Keratinocyte (primary cell): Measurements from ENCODE around the gene NANOS1. TPM values are rescaled to one million over a fixed set of nuclear protein-coding genes. Genes with fewer than 3 reads are reported as not detected.

Source experiments
- DNase-seq: peaks from one replicate; pipeline ENCODE4 v3.0.0-alpha.2; 2011; ENCODE audit warnings: low read depth, missing footprints, low spot score
- FAIRE-seq: peaks from 2 replicates; lab custom pipeline; 2011; peaks lifted over from hg19 to GRCh38; lab: Jason Lieb, UNC
- H2AFZ ChIP-seq: 2 replicates; pipeline ENCODE4 v1.6.0; 2012; ENCODE audit warnings: low read length, control low read depth, inconsistent platforms; ENCODE audit not compliant: control insufficient read depth
- H3K27ac ChIP-seq: 2 replicates; pipeline ENCODE4 v1.5.1; 2011; ENCODE audit warnings: low read length; ENCODE audit not compliant: control insufficient read depth, insufficient read depth
- H3K27me3 ChIP-seq: 3 replicates; pipeline ENCODE4 v1.6.0; 2011; ENCODE audit warnings: low read length; ENCODE audit not compliant: control insufficient read depth, insufficient read depth; ENCODE audit errors: extremely low read depth
- H3K36me3 ChIP-seq, 2 experiments: 2 replicates in 1 of 2; 3 replicates in 1 of 2; pipeline ENCODE4 v1.5.1; 2011; ENCODE audit warnings: low read length in 2 of 2, mild to moderate bottlenecking in 1 of 2; ENCODE audit not compliant: control insufficient read depth in 2 of 2, insufficient read depth in 2 of 2; ENCODE audit errors: extremely low read depth in 1 of 2
- H3K4me1 ChIP-seq: 3 replicates; pipeline ENCODE4 v1.5.1; 2011; ENCODE audit warnings: low read length; ENCODE audit not compliant: control insufficient read depth, insufficient read depth; ENCODE audit errors: extremely low read depth
- H3K4me2 ChIP-seq: 3 replicates; pipeline ENCODE4 v1.6.0; 2011; ENCODE audit warnings: low read depth, low read length; ENCODE audit not compliant: control insufficient read depth, insufficient read depth; ENCODE audit errors: extremely low read depth
- H3K4me3 ChIP-seq, 3 experiments: fragments of 200-600 bp in 1 of 3; sonication (generic) in 1 of 3; 2 replicates in 2 of 3; 3 replicates in 1 of 3; pipeline ENCODE4 v1.5.1; 2011 to 2016; ENCODE audit warnings: low read length in 3 of 3, mild to moderate bottlenecking in 3 of 3, control low read depth in 2 of 3, inconsistent platforms in 1 of 3, low read depth in 1 of 3, mixed read lengths in 1 of 3, mixed run types in 1 of 3, moderate library complexity in 1 of 3; ENCODE audit not compliant: control insufficient read depth in 2 of 3, insufficient read depth in 2 of 3; ENCODE audit errors: extremely low read depth in 1 of 3
- H3K79me2 ChIP-seq: 2 replicates; pipeline ENCODE4 v1.6.0; 2012; ENCODE audit warnings: low read length; ENCODE audit not compliant: control insufficient read depth, insufficient read depth
- H3K9ac ChIP-seq: 3 replicates; pipeline ENCODE4 v1.6.0; 2011; ENCODE audit warnings: low read length; ENCODE audit not compliant: control insufficient read depth, insufficient read depth; ENCODE audit errors: extremely low read depth
- H3K9me1 ChIP-seq: 3 replicates; pipeline ENCODE4 v1.6.0; 2011; ENCODE audit warnings: low read length; ENCODE audit not compliant: control insufficient read depth, insufficient read depth; ENCODE audit errors: extremely low read depth
- H3K9me3 ChIP-seq: 2 replicates; pipeline ENCODE4 v1.5.1; 2012; ENCODE audit warnings: low read depth, low read length; ENCODE audit not compliant: control insufficient read depth
- H4K20me1 ChIP-seq: 3 replicates; pipeline ENCODE4 v1.6.0; 2011; ENCODE audit warnings: low read length; ENCODE audit not compliant: control insufficient read depth, insufficient read depth; ENCODE audit errors: extremely low read depth
- EZH2 ChIP-seq: IDR thresholded peaks from one replicate; pipeline ENCODE4 v1.6.1; 2012; ENCODE audit warnings: inconsistent platforms, mild to moderate bottlenecking, low read length, moderate library complexity
- dilution Hi-C: fragments of 300-500 bp; cut with MboI; formaldehyde crosslinking; loops from one replicate; pipeline ENCODE4 v1.7.0; 2020; ENCODE audit warnings: low sequenced_read_pairs; ENCODE audit not compliant: extremely low pct_ligation_motif_present
- polyA plus RNA-seq, 5 experiments: library from polyadenylated mRNA; depleted of rRNA in 3 of 5; stranded (reverse) in 3 of 5; stranded (forward) in 1 of 5; unstranded in 1 of 5; fragments of >200 nt; gene quantifications; 1 replicate in 1 of 5; 2 replicates in 3 of 5; 3 replicates in 1 of 5; pipeline versions ENCODE4 v1.2.1 to v1.2.3, GENCODE V29; 2011 to 2012; ENCODE audit warnings: missing spikeins in 2 of 5, low read depth in 1 of 5, low replicate concordance in 1 of 5
- TF ChIP-seq, protein P1 (sequence below), 3 experiments: IDR thresholded peaks in 1 of 3; conservative IDR thresholded peaks in 1 of 3; optimal IDR thresholded peaks in 1 of 3; 2 replicates in 2 of 3; 3 replicates in 1 of 3; pipeline versions ENCODE3 to v1.5.1; 2011; ENCODE audit warnings: low read length in 3 of 3, mild to moderate bottlenecking in 3 of 3, moderate library complexity in 2 of 3, control low read depth in 1 of 3, inconsistent platforms in 1 of 3; ENCODE audit not compliant: insufficient read depth in 2 of 3; ENCODE audit errors: extremely low read depth in 1 of 3

The NANOS1 gene
- polyA plus RNA-seq, 1 donor (not counting 4 experiments of a cell fraction or from before 2014, with no cell fraction given) = 2.1 TPM

DNA sequence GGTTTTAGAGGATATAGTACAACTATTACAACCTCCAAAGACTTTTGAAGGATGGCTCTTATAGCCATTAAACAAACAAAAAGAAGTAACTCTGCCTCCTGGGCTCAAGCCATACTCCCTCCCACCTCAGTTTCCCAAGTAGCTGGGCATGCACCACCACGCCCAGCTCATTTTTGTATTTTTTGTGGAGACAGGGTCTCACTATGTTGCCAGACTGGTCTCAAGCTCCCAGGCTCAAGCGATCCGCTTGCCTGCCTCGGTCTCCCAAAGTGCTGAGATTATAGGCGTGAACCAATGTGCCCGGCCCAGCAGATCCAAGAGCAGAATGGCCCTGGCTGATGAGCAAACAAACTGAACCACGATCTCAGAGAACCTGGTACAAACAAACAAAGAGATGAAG, 16.0 kb downstream of the NANOS1 start:
- no peaks in the 10 kb centered on the region for H3K9me3 ChIP-seq
- no peak overlapping the region for H2AFZ ChIP-seq
- H3K4me1 ChIP-seq = no peaks in the 10 kb centered on the region
- H3K79me2 ChIP-seq = peaks cover 88% of the 10 kb centered on the region
- no peak for FAIRE-seq
- H3K27ac ChIP-seq = no peak overlapping the region
- no peak overlapping the region for H3K4me3 ChIP-seq
- H3K9ac ChIP-seq = no peak overlapping the region
- no peak for DNase-seq
- dilution Hi-C loops = no loop called here
- H3K9me1 ChIP-seq = no peaks in the 10 kb centered on the region
- no peaks in the 10 kb centered on the region for H3K27me3 ChIP-seq
- H3K36me3 ChIP-seq = peaks cover 30 to 53% of the 10 kb centered on the region in 2 experiments
- TF ChIP-seq, protein P1, sequence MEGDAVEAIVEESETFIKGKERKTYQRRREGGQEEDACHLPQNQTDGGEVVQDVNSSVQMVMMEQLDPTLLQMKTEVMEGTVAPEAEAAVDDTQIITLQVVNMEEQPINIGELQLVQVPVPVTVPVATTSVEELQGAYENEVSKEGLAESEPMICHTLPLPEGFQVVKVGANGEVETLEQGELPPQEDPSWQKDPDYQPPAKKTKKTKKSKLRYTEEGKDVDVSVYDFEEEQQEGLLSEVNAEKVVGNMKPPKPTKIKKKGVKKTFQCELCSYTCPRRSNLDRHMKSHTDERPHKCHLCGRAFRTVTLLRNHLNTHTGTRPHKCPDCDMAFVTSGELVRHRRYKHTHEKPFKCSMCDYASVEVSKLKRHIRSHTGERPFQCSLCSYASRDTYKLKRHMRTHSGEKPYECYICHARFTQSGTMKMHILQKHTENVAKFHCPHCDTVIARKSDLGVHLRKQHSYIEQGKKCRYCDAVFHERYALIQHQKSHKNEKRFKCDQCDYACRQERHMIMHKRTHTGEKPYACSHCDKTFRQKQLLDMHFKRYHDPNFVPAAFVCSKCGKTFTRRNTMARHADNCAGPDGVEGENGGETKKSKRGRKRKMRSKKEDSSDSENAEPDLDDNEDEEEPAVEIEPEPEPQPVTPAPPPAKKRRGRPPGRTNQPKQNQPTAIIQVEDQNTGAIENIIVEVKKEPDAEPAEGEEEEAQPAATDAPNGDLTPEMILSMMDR (optimal IDR thresholded peaks at IDR 0.05 in 1 of 3, IDR thresholded peaks at IDR 0.05 in 1 of 3, conservative IDR thresholded peaks at IDR 0.05 in 1 of 3; ENCODE audit: extremely low read depth in 1 of 3, insufficient read depth in 2 of 3, low read length in 3 of 3) = no peak
- TF ChIP-seq EZH2 = no peak
- no peak overlapping the region for H3K4me2 ChIP-seq
- H4K20me1 ChIP-seq = peaks cover 13% of the 10 kb centered on the region

GRCh38 chr10:119049361-119049760, 19.8 kb downstream of the NANOS1 start:
- dilution Hi-C loops = no loop called here
- H3K36me3 ChIP-seq = peaks cover 30 to 46% of the 10 kb centered on the region in 2 experiments
- no peaks in the 10 kb centered on the region for H3K4me1 ChIP-seq
- DNase-seq (no peak), FAIRE-seq (no peak)
- H3K79me2 ChIP-seq = peaks cover 84% of the 10 kb centered on the region
- TF ChIP-seq, protein P1 (optimal IDR thresholded peaks at IDR 0.05 in 1 of 3, IDR thresholded peaks at IDR 0.05 in 1 of 3, conservative IDR thresholded peaks at IDR 0.05 in 1 of 3; ENCODE audit: extremely low read depth in 1 of 3, insufficient read depth in 2 of 3, low read length in 3 of 3) = no peak
- TF ChIP-seq EZH2 = no peak
- H3K27ac ChIP-seq = no peak overlapping the region
- H3K9me1 ChIP-seq = no peaks in the 10 kb centered on the region
- H2AFZ ChIP-seq = no peak overlapping the region
- no peak overlapping the region for H3K9ac ChIP-seq
- no peak overlapping the region for H3K4me3 ChIP-seq
- peaks cover 7% of the 10 kb centered on the region for H4K20me1 ChIP-seq
- no peak overlapping the region for H3K4me2 ChIP-seq
- H3K9me3 ChIP-seq = no peaks in the 10 kb centered on the region
- no peaks in the 10 kb centered on the region for H3K27me3 ChIP-seq
